HG03045 (cell line): Measurements from ENCODE around the gene KDM2A.

Experiments
- ATAC-seq: cut with Tn5 transposase; IDR thresholded peaks from one replicate; pipeline ENCODE4 v1.9.1; 2021; ENCODE audit warnings: mild to moderate bottlenecking, moderate library complexity; ENCODE audit not compliant: unreplicated experiment

KDM2A gene

GRCh38 chr11:67282876-67283371 lies 163.9 kb downstream of the KDM2A start:
- no peak for ATAC-seq

- ATAC-seq = no peak
These were observed 164.5 kb downstream of the KDM2A start for GRCh38 chr11:67283481-67283963.

GRCh38 chr11:67284811-67285540 lies 165.9 kb downstream of the KDM2A start:
- ATAC-seq = no peak

GRCh38 chr11:67285541-67286498 lies 166.8 kb downstream of the KDM2A start:
- no peak for ATAC-seq

GRCh38 chr11:67286621-67287333 lies 167.7 kb downstream of the KDM2A start:
- ATAC-seq = no peak

GRCh38 chr11:67287355-67288197 lies 168.5 kb downstream of the KDM2A start:
- ATAC-seq = no peak

- no peak for ATAC-seq
These were observed 169.1 kb downstream of the KDM2A start for GRCh38 chr11:67288198-67288451.

GRCh38 chr11:67288452-67289225 lies 169.6 kb downstream of the KDM2A start:
- peak; percentile 64 for ATAC-seq

- peak; percentile 44 for ATAC-seq
These were observed 170.2 kb downstream of the KDM2A start, which contains the start of gene ANKRD13D for GRCh38 chr11:67289226-67289650. Gene ANKRD13D (plus strand): TSS chr11:67289303. CDS start chr11:67289461, 158 bp downstream.

GRCh38 chr11:67289651-67290479 lies 170.8 kb downstream of the KDM2A start:
- ATAC-seq = no peak

- ATAC-seq = no peak
These were observed 171.7 kb downstream of the KDM2A start for GRCh38 chr11:67290801-67291200.

- ATAC-seq = no peak
These were observed 172.7 kb downstream of the KDM2A start for GRCh38 chr11:67291481-67292381.

GRCh38 chr11:67292671-67293070 lies 173.6 kb downstream of the KDM2A start:
- no peak for ATAC-seq

GRCh38 chr11:67293090-67293489 lies 174.0 kb downstream of the KDM2A start:
- ATAC-seq = no peak

- no peak for ATAC-seq
These were observed 176.8 kb downstream of the KDM2A start for GRCh38 chr11:67295846-67296245.

GRCh38 chr11:67298786-67299185 lies 179.7 kb downstream of the KDM2A start:
- no peak for ATAC-seq

- no peak for ATAC-seq
These were observed 180.6 kb downstream of the KDM2A start for GRCh38 chr11:67299471-67300191.
